H1 (cell line): ENCODE results near the gene OLFM1. TPM values are rescaled to one million over a fixed set of nuclear protein-coding genes. Genes with fewer than 3 reads are reported as not detected.
"Not testable (repeated sequence)": the region's sequence is repeated elsewhere in the genome, so short reads cannot be mapped to it uniquely, and the experiment has no call there.

ENCODE experiments used
- CTCF ChIA-PET: fragments of 300-600 bp; sonication (Branson Sonifier 250); formaldehyde crosslinking; loops from one replicate; lab custom pipeline; 2021; ENCODE audit not compliant: partially characterized antibody; lab: Charles Lee
- POLR2A ChIA-PET: fragments of 300-600 bp; sonication (Branson Sonifier 250); formaldehyde crosslinking; loops from one replicate; lab custom pipeline; 2021; ENCODE audit warnings: inconsistent platforms; ENCODE audit not compliant: partially characterized antibody; lab: Charles Lee
- DNase-seq, 2 experiments: peaks; one replicate each; pipeline versions ENCODE4 v3.0.0 to v3.0.0-alpha.2; 2010 to 2022; ENCODE audit warnings: low spot score in 2 of 2, low read depth in 1 of 2, mixed read lengths in 1 of 2
- FAIRE-seq: peaks from 2 replicates; lab custom pipeline; 2011; peaks lifted over from hg19 to GRCh38; lab: Jason Lieb, UNC
- H2AFZ ChIP-seq: 2 replicates; pipeline ENCODE4 v1.8.1; 2012; ENCODE audit warnings: low read length, inconsistent platforms
- H2AK5ac ChIP-seq: 2 replicates; pipeline ENCODE4 v1.6.1; 2013; ENCODE audit warnings: low read depth, low read length
- H2BK120ac ChIP-seq: replicated peaks from 2 replicates; pipeline ENCODE3; 2013; ENCODE audit warnings: low read depth, low read length, inconsistent platforms
- H2BK12ac ChIP-seq: 2 replicates; pipeline ENCODE4 v1.6.1; 2013; ENCODE audit warnings: low read depth, low read length
- H2BK15ac ChIP-seq: 2 replicates; pipeline ENCODE4 v1.6.1; 2013; ENCODE audit warnings: low read length
- H2BK20ac ChIP-seq: 2 replicates; pipeline ENCODE4 v1.6.1; 2013; ENCODE audit warnings: low read length
- H2BK5ac ChIP-seq: 2 replicates; pipeline ENCODE4 v1.6.1; 2013; ENCODE audit warnings: low read depth, low read length
- H3K14ac ChIP-seq: 2 replicates; pipeline ENCODE4 v1.6.1; 2013; ENCODE audit warnings: inconsistent platforms; ENCODE audit not compliant: insufficient read length
- H3K18ac ChIP-seq: 2 replicates; pipeline ENCODE4 v1.6.1; 2013; ENCODE audit warnings: low read length; ENCODE audit errors: extremely low read depth
- H3K23ac ChIP-seq: 2 replicates; pipeline ENCODE4 v1.6.1; 2013; ENCODE audit warnings: inconsistent platforms; ENCODE audit not compliant: insufficient read length
- H3K23me2 ChIP-seq: 2 replicates; pipeline ENCODE4 v1.6.1; 2013; ENCODE audit warnings: low read depth, low read length
- H3K27ac ChIP-seq: 2 replicates; pipeline ENCODE4 v1.6.1; 2011; ENCODE audit warnings: low read depth, low read length, inconsistent platforms
- H3K27me3 ChIP-seq, 4 experiments: replicated peaks in 1 of 4; 1 replicate in 1 of 4; 2 replicates in 3 of 4; pipeline versions ENCODE4 v1.6.1 to v1.8.1; 2011 to 2013; ENCODE audit warnings: low read length in 3 of 4, mild to moderate bottlenecking in 3 of 4, inconsistent platforms in 2 of 4, mixed read lengths in 2 of 4, moderate library complexity in 1 of 4; ENCODE audit not compliant: control insufficient read depth in 3 of 4, insufficient read depth in 3 of 4; ENCODE audit errors: extremely low read depth in 1 of 4
- H3K36me3 ChIP-seq, 4 experiments: 2 replicates each; pipeline versions ENCODE4 v1.6.1 to v1.8.1; 2011 to 2013; ENCODE audit warnings: mild to moderate bottlenecking in 4 of 4, low read length in 3 of 4, moderate library complexity in 2 of 4, control low read depth in 1 of 4, inconsistent platforms in 1 of 4; ENCODE audit not compliant: insufficient read depth in 4 of 4, control insufficient read depth in 2 of 4
- H3K4ac ChIP-seq: replicated peaks from 2 replicates; pipeline ENCODE3; 2013; ENCODE audit warnings: low read length, low read depth, mixed read lengths, inconsistent platforms; ENCODE audit not compliant: insufficient read length
- H3K4me1 ChIP-seq, 4 experiments: replicated peaks in 1 of 4; 1 replicate in 1 of 4; 2 replicates in 3 of 4; pipeline versions ENCODE4 v1.6.1 to v1.8.1; 2011 to 2013; ENCODE audit warnings: low read length in 3 of 4, inconsistent platforms in 2 of 4, mixed read lengths in 1 of 4; ENCODE audit not compliant: insufficient read depth in 4 of 4, control insufficient read depth in 3 of 4
- H3K4me2 ChIP-seq, 2 experiments: 2 replicates each; pipeline versions ENCODE4 v1.6.1 to v1.8.1; 2011 to 2013; ENCODE audit warnings: low read depth in 2 of 2, low read length in 2 of 2, control low read depth in 1 of 2, inconsistent platforms in 1 of 2, mild to moderate bottlenecking in 1 of 2; ENCODE audit not compliant: insufficient read depth in 1 of 2
- H3K4me3 ChIP-seq, 4 experiments: fragments of 200-600, 300-600 bp in 1 of 4; sonication (generic), shearing (Covaris generic), sonication (Bioruptor Twin) in 1 of 4; 2 replicates each; pipeline versions ENCODE4 v1.5.1 to v1.8.1; 2011 to 2016; ENCODE audit warnings: low read length in 4 of 4, low read depth in 3 of 4, control low read depth in 2 of 4, inconsistent platforms in 2 of 4, mild to moderate bottlenecking in 2 of 4, mixed read lengths in 1 of 4, moderate library complexity in 1 of 4; ENCODE audit not compliant: insufficient read depth in 2 of 4; ENCODE audit errors: extremely low read depth in 1 of 4
- H3K56ac ChIP-seq: replicated peaks from 2 replicates; pipeline ENCODE3; 2013; ENCODE audit warnings: low read depth, mild to moderate bottlenecking, mixed read lengths, low read length, inconsistent platforms; ENCODE audit not compliant: insufficient read length
- H3K79me1 ChIP-seq: 2 replicates; pipeline ENCODE4 v1.6.1; 2013; ENCODE audit warnings: low read depth, low read length, control low read depth
- H3K79me2 ChIP-seq, 2 experiments: 2 replicates each; pipeline versions ENCODE4 v1.6.1 to v1.8.1; 2012 to 2013; ENCODE audit warnings: low read length in 2 of 2, mild to moderate bottlenecking in 2 of 2, inconsistent platforms in 1 of 2; ENCODE audit not compliant: insufficient read depth in 2 of 2, control insufficient read depth in 1 of 2
- H3K9ac ChIP-seq, 4 experiments: replicated peaks in 1 of 4; 1 replicate in 1 of 4; 2 replicates in 3 of 4; pipeline versions ENCODE4 v1.6.1 to v1.8.1; 2011 to 2013; ENCODE audit warnings: low read depth in 3 of 4, low read length in 3 of 4, control low read depth in 2 of 4, mild to moderate bottlenecking in 2 of 4, moderate library complexity in 2 of 4, inconsistent platforms in 1 of 4; ENCODE audit errors: extremely low read depth in 1 of 4
- H3K9me3 ChIP-seq, 2 experiments: 2 replicates each; pipeline versions ENCODE4 v1.6.1 to v1.8.1; 2012 to 2013; ENCODE audit warnings: mild to moderate bottlenecking in 2 of 2, moderate library complexity in 2 of 2, control low read depth in 1 of 2, inconsistent platforms in 1 of 2, low read depth in 1 of 2, low read length in 1 of 2, mixed read lengths in 1 of 2; ENCODE audit not compliant: insufficient read depth in 2 of 2
- H4K20me1 ChIP-seq, 2 experiments: replicated peaks in 1 of 2; 2 replicates each; pipeline versions ENCODE3 to v1.8.1; 2011 to 2013; ENCODE audit warnings: inconsistent platforms in 2 of 2, low read length in 2 of 2, mild to moderate bottlenecking in 1 of 2; ENCODE audit not compliant: insufficient read depth in 2 of 2, control insufficient read depth in 1 of 2
- H4K5ac ChIP-seq: 2 replicates; pipeline ENCODE4 v1.6.1; 2013; ENCODE audit warnings: low read length, low read depth, mixed read lengths, inconsistent platforms; ENCODE audit not compliant: insufficient read length
- H4K8ac ChIP-seq: 2 replicates; pipeline ENCODE4 v1.8.0; 2013; ENCODE audit warnings: mild to moderate bottlenecking, moderate library complexity, low read length, inconsistent platforms; ENCODE audit not compliant: insufficient read depth; ENCODE audit errors: extremely low read depth
- H4K91ac ChIP-seq: replicated peaks from 2 replicates; pipeline ENCODE3; 2013; ENCODE audit warnings: low read length, mixed read lengths, inconsistent platforms; ENCODE audit not compliant: insufficient read length
- WGBS, 2 experiments: shearing (Covaris generic) in 1 of 2; methylation state at CpG; one replicate each; pipeline versions ENCODE4 v1.1.6 to v1.1.7; 2013 to 2015; ENCODE audit warnings: low lambda C conversion rate in 2 of 2, mixed read lengths in 2 of 2, inconsistent platforms in 1 of 2, low coverage in 1 of 2, missing lambda C conversion rate in 1 of 2; ENCODE audit not compliant: insufficient replicate concordance in 2 of 2, insufficient coverage in 1 of 2, insufficient read length in 1 of 2; ENCODE audit errors: extremely low coverage in 1 of 2, missing lambda C conversion rate in 1 of 2; 5-methylcytosine and 5-hydroxymethylcytosine counted together
- polyA plus RNA-seq, 7 experiments: library from polyadenylated mRNA; depleted of rRNA in 3 of 7; stranded (reverse) in 5 of 7; unstranded in 2 of 7; fragments of >200 nt in 5 of 7; fragments of 200-250 nt in 2 of 7; gene quantifications; 1 replicate in 5 of 7; 2 replicates in 1 of 7; 4 replicates in 1 of 7; pipeline versions ENCODE4 v1.2.1 to v1.2.3, GENCODE V29; 2011 to 2013; ENCODE audit warnings: missing spikeins in 2 of 7, mixed read lengths in 2 of 7
- total RNA-seq: library from RNA; stranded (reverse); fragmentation: NEBNext Ultra II Directional; extraction: Animal tissue kit (Norgen Biotek cat#: 25700); gene quantifications from 2 replicates; pipeline ENCODE4 v1.2.1, GENCODE V29; 2021

The OLFM1 gene
- total and polyA plus RNA-seq, 2 of the 8 experiments (the other 6 are each of a cell fraction or from before 2014, with no cell fraction given) = 53.0 to 53.4 TPM

GRCh38 chr9:135149901-135150300, 62.4 kb downstream of the OLFM1 start:
- H4K20me1 ChIP-seq, H3K36me3 ChIP-seq, H3K23ac ChIP-seq, H2BK15ac ChIP-seq, H3K14ac ChIP-seq, H2BK120ac ChIP-seq, H2BK20ac ChIP-seq, H3K27me3 ChIP-seq, H3K79me1 ChIP-seq, H3K9me3 ChIP-seq, H3K79me2 ChIP-seq, H3K4me3 ChIP-seq, H2AFZ ChIP-seq, H3K27ac ChIP-seq, FAIRE-seq, H3K56ac ChIP-seq, H3K4me2 ChIP-seq, H4K91ac ChIP-seq, H4K8ac ChIP-seq, H3K4ac ChIP-seq, H4K5ac ChIP-seq, H2BK12ac ChIP-seq, H2AK5ac ChIP-seq, H2BK5ac ChIP-seq, H3K18ac ChIP-seq, DNase-seq, H3K9ac ChIP-seq, H3K23me2 ChIP-seq: not testable (repeated sequence)
- WGBS, 2 experiments = 90% methylated on average over 9 of the region's 9 CpGs; no CpG with 5 or more reads in 1 of the 2 experiments
- CTCF ChIA-PET = interaction anchor here (0.9 to 3.9 kb wide), 4 partner anchors 10 to 261 kb away, joined by 3 to 13 read pairs (median 4); no protein-coding TSS in a partner anchor
- POLR2A ChIA-PET = interaction anchor here (1.3 kb wide), 1 partner anchor 10 kb away, joined by 5 read pairs; no protein-coding TSS in a partner anchor
- peaks cover 0 to 14% (median 8%) of the 10 kb centered on the region in 4 experiments; a peak in 5 of 7 replicates for H3K4me1 ChIP-seq
